Neutrophil (primary cell): ENCODE results near the gene C5orf52.

ENCODE experiments used
- H3K27ac ChIP-seq: fragments of 200-600 bp; sonication (generic); 2 replicates; pipeline ENCODE4 v1.5.1; 2016; ENCODE audit warnings: mild to moderate bottlenecking, moderate library complexity
- H3K27me3 ChIP-seq: fragments of 200-600 bp; sonication (generic); 2 replicates; pipeline ENCODE4 v1.6.0; 2016; ENCODE audit warnings: mild to moderate bottlenecking
- H3K36me3 ChIP-seq: fragments of 200-600 bp; sonication (generic); 2 replicates; pipeline ENCODE4 v1.5.1; 2017
- H3K4me1 ChIP-seq, 2 experiments: fragments of 200-600 bp in 1 of 2; sonication (generic) in 1 of 2; 1 replicate in 1 of 2; 2 replicates in 1 of 2; pipeline versions ENCODE4 v1.5.1 to v1.6.1; 2013 to 2016; ENCODE audit warnings: low read depth in 1 of 2, low read length in 1 of 2, mild to moderate bottlenecking in 1 of 2, moderate library complexity in 1 of 2; ENCODE audit not compliant: control insufficient read depth in 1 of 2, insufficient read depth in 1 of 2
- H3K4me3 ChIP-seq, 2 experiments: fragments of 200-600 bp in 1 of 2; sonication (generic) in 1 of 2; 1 replicate in 1 of 2; 2 replicates in 1 of 2; pipeline ENCODE4 v1.5.1; 2013 to 2016; ENCODE audit warnings: low read depth in 1 of 2, low read length in 1 of 2, mild to moderate bottlenecking in 1 of 2, moderate library complexity in 1 of 2
- H3K9me3 ChIP-seq: fragments of 200-600 bp; sonication (generic); 2 replicates; pipeline ENCODE4 v1.5.1; 2016
- CTCF ChIP-seq: fragments of 200-600 bp; sonication (generic); IDR thresholded peaks from 2 replicates; pipeline ENCODE4 v1.5.1; 2016; ENCODE audit warnings: antibody characterized with exemption

C5orf52 gene

GRCh38 chr5:157657516-157657915, 13.8 kb upstream of the C5orf52 start:
- Histone ChIP-seq H3K27ac (no peak overlapping the region), H3K27me3 (no peaks in the 10 kb centered on the region), H3K4me1 (no peaks in the 10 kb centered on the region), H3K4me3 (no peak overlapping the region), H3K36me3 (no peaks in the 10 kb centered on the region), H3K9me3 (peaks cover 11% of the 10 kb centered on the region)
- no peak for TF ChIP-seq CTCF

DNA sequence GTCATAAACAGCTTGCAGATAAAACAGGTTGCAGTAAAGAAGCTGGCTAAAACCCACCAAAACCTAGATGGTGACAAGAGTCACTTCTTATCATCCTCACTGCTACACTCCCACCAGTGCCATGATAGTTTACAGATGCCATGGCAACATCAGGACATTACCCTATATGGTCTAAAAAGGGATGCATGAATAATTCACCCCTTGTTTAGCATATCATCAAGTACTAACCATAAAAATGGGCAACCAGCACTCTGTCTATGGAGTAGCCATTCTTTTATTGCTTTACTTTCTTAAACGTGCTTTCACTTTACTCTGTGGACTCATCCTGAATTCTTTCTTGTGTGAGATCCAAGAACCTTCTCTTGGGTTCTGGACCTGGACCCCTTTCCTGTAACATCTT, 12.4 kb upstream of the C5orf52 start:
- H3K4me1 ChIP-seq, result no peaks in the 10 kb centered on the region
- TF ChIP-seq CTCF, result no peak
- peaks cover 11% of the 10 kb centered on the region for H3K9me3 ChIP-seq
- H3K36me3 ChIP-seq, result no peaks in the 10 kb centered on the region
- H3K4me3 ChIP-seq, result no peak overlapping the region
- no peak overlapping the region for H3K27ac ChIP-seq
- no peaks in the 10 kb centered on the region for H3K27me3 ChIP-seq

DNA sequence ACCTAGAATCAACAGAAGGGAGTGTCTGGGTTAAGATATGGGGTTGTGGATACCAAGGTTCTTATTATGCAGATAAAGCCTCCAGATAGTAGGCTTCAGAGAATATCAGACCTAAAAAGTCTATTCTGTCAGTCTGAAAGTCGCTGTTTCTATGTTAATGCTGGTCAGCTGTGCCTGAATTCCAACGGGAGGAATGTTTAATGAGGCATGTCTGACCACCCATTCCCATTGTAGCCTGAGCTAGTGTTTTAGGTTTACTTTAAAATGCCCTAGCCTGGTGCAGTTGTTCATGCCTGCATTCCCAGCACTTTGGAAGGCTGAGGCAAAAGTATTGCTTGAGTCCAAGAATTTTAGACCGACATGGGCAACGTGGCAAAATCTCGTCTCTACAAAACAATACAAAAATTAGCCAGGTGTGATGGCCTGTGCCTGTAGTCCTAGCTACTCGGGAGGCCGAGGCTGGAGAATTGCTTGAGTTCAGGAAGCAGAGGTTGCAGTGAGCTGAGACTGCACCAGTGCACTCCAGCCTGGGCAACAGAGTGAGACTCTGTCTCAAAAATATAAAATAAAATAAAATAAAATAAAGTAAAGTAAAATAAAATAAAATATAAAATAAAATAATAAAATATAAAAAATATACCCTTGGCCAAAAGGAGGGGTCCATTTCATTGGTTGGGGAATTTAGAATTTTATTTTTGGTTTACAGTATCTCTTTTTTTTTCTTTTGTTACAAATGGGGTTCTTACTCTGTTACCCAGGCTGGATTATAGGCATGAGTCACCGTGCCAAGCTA, 11.3 kb upstream of the C5orf52 start:
- Histone ChIP-seq H3K27ac (no peak overlapping the region), H3K36me3 (no peaks in the 10 kb centered on the region), H3K4me3 (no peak overlapping the region), H3K9me3 (peaks cover 11% of the 10 kb centered on the region), H3K4me1 (no peaks in the 10 kb centered on the region), H3K27me3 (no peaks in the 10 kb centered on the region)
- TF ChIP-seq CTCF, result no peak

DNA sequence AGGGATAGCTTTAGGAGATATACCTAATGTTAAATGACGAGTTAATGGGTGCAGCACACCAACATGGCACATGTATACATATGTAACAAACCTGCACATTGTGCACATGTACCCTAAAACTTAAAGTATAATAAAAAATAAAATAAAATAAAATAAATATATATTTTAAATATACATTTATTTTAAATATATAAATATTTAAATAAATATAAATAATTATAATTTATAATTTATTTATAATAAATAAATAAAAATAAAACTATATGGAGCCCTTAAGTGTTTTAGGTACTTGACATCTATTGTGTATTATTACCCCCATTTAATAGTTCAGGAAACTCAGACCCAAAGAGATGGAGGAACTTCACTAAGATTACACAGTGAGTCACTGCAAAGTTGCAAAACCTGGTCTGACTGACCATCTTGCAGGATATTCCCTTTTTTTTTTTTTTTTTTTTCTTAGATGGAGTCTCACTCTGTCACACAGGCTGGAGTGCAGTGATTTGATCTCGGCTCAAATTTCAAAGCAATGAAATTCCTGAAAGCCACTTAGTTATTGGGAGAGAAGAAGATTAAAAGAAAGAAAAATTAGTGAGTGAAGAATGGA, 5.8 kb upstream of the C5orf52 start:
- H3K9me3 ChIP-seq, result no peaks in the 10 kb centered on the region
- peaks cover 1 to 2% of the 10 kb centered on the region in 2 experiments for H3K4me1 ChIP-seq
- no peak overlapping the region for H3K4me3 ChIP-seq
- peaks cover 41% of the 10 kb centered on the region for H3K27me3 ChIP-seq
- no peak for TF ChIP-seq CTCF
- H3K36me3 ChIP-seq, result no peaks in the 10 kb centered on the region
- H3K27ac ChIP-seq, result no peak overlapping the region

DNA sequence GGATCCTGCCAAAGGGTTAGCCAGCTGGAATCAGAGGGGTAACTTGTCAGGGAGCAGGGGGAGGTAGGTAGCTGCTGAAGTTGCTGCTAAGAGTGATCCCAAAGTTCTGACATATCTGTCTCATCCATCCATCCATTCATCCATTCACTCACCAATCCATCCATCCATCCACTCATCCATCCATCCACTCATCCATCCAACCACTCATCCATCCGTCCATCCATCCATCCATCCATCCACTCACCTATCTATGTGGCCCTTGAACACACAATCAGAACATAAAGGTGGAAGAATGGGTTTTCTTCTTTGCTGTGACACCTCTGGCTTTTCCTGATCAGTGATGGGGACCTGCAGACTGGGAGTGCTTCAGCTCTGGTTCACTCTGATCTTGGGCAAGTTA, 3.0 kb upstream of the C5orf52 start:
- no peak overlapping the region for H3K27ac ChIP-seq
- H3K4me1 ChIP-seq, result peaks cover 14 to 15% of the 10 kb centered on the region in 2 experiments
- H3K4me3 ChIP-seq, result no peak overlapping the region
- no peak for TF ChIP-seq CTCF
- H3K36me3 ChIP-seq, result no peaks in the 10 kb centered on the region
- H3K9me3 ChIP-seq, result no peaks in the 10 kb centered on the region
- peaks cover 69% of the 10 kb centered on the region for H3K27me3 ChIP-seq
